Keratinocyte (primary cell): Measurements from ENCODE around the gene SMYD4. TPM values are rescaled to one million over a fixed set of nuclear protein-coding genes. Genes with fewer than 3 reads are reported as not detected.

Experiments
- DNase-seq: peaks from one replicate; pipeline ENCODE4 v3.0.0-alpha.2; 2011; ENCODE audit warnings: low read depth, missing footprints, low spot score
- FAIRE-seq: peaks from 2 replicates; lab custom pipeline; 2011; peaks lifted over from hg19 to GRCh38; lab: Jason Lieb, UNC
- H2AFZ ChIP-seq: 2 replicates; pipeline ENCODE4 v1.6.0; 2012; ENCODE audit warnings: low read length, control low read depth, inconsistent platforms; ENCODE audit not compliant: control insufficient read depth
- H3K27ac ChIP-seq: 2 replicates; pipeline ENCODE4 v1.5.1; 2011; ENCODE audit warnings: low read length; ENCODE audit not compliant: control insufficient read depth, insufficient read depth
- H3K27me3 ChIP-seq: 3 replicates; pipeline ENCODE4 v1.6.0; 2011; ENCODE audit warnings: low read length; ENCODE audit not compliant: control insufficient read depth, insufficient read depth; ENCODE audit errors: extremely low read depth
- H3K36me3 ChIP-seq, 2 experiments: 2 replicates in 1 of 2; 3 replicates in 1 of 2; pipeline ENCODE4 v1.5.1; 2011; ENCODE audit warnings: low read length in 2 of 2, mild to moderate bottlenecking in 1 of 2; ENCODE audit not compliant: control insufficient read depth in 2 of 2, insufficient read depth in 2 of 2; ENCODE audit errors: extremely low read depth in 1 of 2
- H3K4me1 ChIP-seq: 3 replicates; pipeline ENCODE4 v1.5.1; 2011; ENCODE audit warnings: low read length; ENCODE audit not compliant: control insufficient read depth, insufficient read depth; ENCODE audit errors: extremely low read depth
- H3K4me2 ChIP-seq: 3 replicates; pipeline ENCODE4 v1.6.0; 2011; ENCODE audit warnings: low read depth, low read length; ENCODE audit not compliant: control insufficient read depth, insufficient read depth; ENCODE audit errors: extremely low read depth
- H3K4me3 ChIP-seq, 3 experiments: fragments of 200-600 bp in 1 of 3; sonication (generic) in 1 of 3; 2 replicates in 2 of 3; 3 replicates in 1 of 3; pipeline ENCODE4 v1.5.1; 2011 to 2016; ENCODE audit warnings: low read length in 3 of 3, mild to moderate bottlenecking in 3 of 3, control low read depth in 2 of 3, inconsistent platforms in 1 of 3, low read depth in 1 of 3, mixed read lengths in 1 of 3, mixed run types in 1 of 3, moderate library complexity in 1 of 3; ENCODE audit not compliant: control insufficient read depth in 2 of 3, insufficient read depth in 2 of 3; ENCODE audit errors: extremely low read depth in 1 of 3
- H3K79me2 ChIP-seq: 2 replicates; pipeline ENCODE4 v1.6.0; 2012; ENCODE audit warnings: low read length; ENCODE audit not compliant: control insufficient read depth, insufficient read depth
- H3K9ac ChIP-seq: 3 replicates; pipeline ENCODE4 v1.6.0; 2011; ENCODE audit warnings: low read length; ENCODE audit not compliant: control insufficient read depth, insufficient read depth; ENCODE audit errors: extremely low read depth
- H3K9me1 ChIP-seq: 3 replicates; pipeline ENCODE4 v1.6.0; 2011; ENCODE audit warnings: low read length; ENCODE audit not compliant: control insufficient read depth, insufficient read depth; ENCODE audit errors: extremely low read depth
- H3K9me3 ChIP-seq: 2 replicates; pipeline ENCODE4 v1.5.1; 2012; ENCODE audit warnings: low read depth, low read length; ENCODE audit not compliant: control insufficient read depth
- H4K20me1 ChIP-seq: 3 replicates; pipeline ENCODE4 v1.6.0; 2011; ENCODE audit warnings: low read length; ENCODE audit not compliant: control insufficient read depth, insufficient read depth; ENCODE audit errors: extremely low read depth
- EZH2 ChIP-seq: IDR thresholded peaks from one replicate; pipeline ENCODE4 v1.6.1; 2012; ENCODE audit warnings: inconsistent platforms, mild to moderate bottlenecking, low read length, moderate library complexity
- dilution Hi-C: fragments of 300-500 bp; cut with MboI; formaldehyde crosslinking; loops from one replicate; pipeline ENCODE4 v1.7.0; 2020; ENCODE audit warnings: low sequenced_read_pairs; ENCODE audit not compliant: extremely low pct_ligation_motif_present
- polyA plus RNA-seq, 5 experiments: library from polyadenylated mRNA; depleted of rRNA in 3 of 5; stranded (reverse) in 3 of 5; stranded (forward) in 1 of 5; unstranded in 1 of 5; fragments of >200 nt; gene quantifications; 1 replicate in 1 of 5; 2 replicates in 3 of 5; 3 replicates in 1 of 5; pipeline versions ENCODE4 v1.2.1 to v1.2.3, GENCODE V29; 2011 to 2012; ENCODE audit warnings: missing spikeins in 2 of 5, low read depth in 1 of 5, low replicate concordance in 1 of 5
- TF ChIP-seq, protein P1 (sequence below), 3 experiments: IDR thresholded peaks in 1 of 3; conservative IDR thresholded peaks in 1 of 3; optimal IDR thresholded peaks in 1 of 3; 2 replicates in 2 of 3; 3 replicates in 1 of 3; pipeline versions ENCODE3 to v1.5.1; 2011; ENCODE audit warnings: low read length in 3 of 3, mild to moderate bottlenecking in 3 of 3, moderate library complexity in 2 of 3, control low read depth in 1 of 3, inconsistent platforms in 1 of 3; ENCODE audit not compliant: insufficient read depth in 2 of 3; ENCODE audit errors: extremely low read depth in 1 of 3

SMYD4 gene
- polyA plus RNA-seq, 1 donor (not counting 4 experiments of a cell fraction or from before 2014, with no cell fraction given), result 6.3 TPM

DNA sequence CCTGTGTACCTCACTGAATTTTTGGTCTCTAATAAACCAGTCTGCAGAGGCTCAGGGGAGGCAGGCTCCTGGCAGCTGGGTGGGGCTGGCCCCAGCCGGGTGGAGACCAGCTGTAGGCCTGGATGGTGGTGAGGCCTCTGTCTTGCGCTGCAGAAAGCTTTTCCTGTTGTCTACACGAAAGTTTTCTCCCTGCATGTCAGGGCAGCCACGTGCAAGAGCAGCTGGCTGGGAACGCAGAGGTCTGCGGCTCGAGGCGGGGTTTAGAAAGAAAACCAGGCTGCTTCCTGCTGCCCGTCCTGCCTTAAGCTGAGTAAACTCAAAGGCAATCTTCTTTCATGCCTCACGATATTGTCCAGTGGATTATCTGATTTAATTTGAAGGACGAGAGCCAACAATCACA lies 65.4 kb downstream of the SMYD4 start:
- Histone ChIP-seq H3K4me1 (peaks cover 34% of the 10 kb centered on the region), H3K9me1 (no peaks in the 10 kb centered on the region), H3K27ac (peak overlapping the region; percentile 51), H3K79me2 (no peaks in the 10 kb centered on the region), H3K36me3 (no peaks in the 10 kb centered on the region), H4K20me1 (no peaks in the 10 kb centered on the region), H3K4me2 (peak overlapping the region; percentile 24), H3K9me3 (no peaks in the 10 kb centered on the region), H3K4me3 (no peak overlapping the region), H3K9ac (peak overlapping the region; percentile 8), H3K27me3 (no peaks in the 10 kb centered on the region), H2AFZ (peak overlapping the region; percentile 20)
- dilution Hi-C loops, result no loop called here
- TF ChIP-seq, protein P1, sequence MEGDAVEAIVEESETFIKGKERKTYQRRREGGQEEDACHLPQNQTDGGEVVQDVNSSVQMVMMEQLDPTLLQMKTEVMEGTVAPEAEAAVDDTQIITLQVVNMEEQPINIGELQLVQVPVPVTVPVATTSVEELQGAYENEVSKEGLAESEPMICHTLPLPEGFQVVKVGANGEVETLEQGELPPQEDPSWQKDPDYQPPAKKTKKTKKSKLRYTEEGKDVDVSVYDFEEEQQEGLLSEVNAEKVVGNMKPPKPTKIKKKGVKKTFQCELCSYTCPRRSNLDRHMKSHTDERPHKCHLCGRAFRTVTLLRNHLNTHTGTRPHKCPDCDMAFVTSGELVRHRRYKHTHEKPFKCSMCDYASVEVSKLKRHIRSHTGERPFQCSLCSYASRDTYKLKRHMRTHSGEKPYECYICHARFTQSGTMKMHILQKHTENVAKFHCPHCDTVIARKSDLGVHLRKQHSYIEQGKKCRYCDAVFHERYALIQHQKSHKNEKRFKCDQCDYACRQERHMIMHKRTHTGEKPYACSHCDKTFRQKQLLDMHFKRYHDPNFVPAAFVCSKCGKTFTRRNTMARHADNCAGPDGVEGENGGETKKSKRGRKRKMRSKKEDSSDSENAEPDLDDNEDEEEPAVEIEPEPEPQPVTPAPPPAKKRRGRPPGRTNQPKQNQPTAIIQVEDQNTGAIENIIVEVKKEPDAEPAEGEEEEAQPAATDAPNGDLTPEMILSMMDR (optimal IDR thresholded peaks at IDR 0.05 in 1 of 3, IDR thresholded peaks at IDR 0.05 in 1 of 3, conservative IDR thresholded peaks at IDR 0.05 in 1 of 3; ENCODE audit: extremely low read depth in 1 of 3, insufficient read depth in 2 of 3, low read length in 3 of 3), result no peak
- no peak for TF ChIP-seq EZH2
- peak; percentile 94 for FAIRE-seq
- DNase-seq, result no peak

DNA sequence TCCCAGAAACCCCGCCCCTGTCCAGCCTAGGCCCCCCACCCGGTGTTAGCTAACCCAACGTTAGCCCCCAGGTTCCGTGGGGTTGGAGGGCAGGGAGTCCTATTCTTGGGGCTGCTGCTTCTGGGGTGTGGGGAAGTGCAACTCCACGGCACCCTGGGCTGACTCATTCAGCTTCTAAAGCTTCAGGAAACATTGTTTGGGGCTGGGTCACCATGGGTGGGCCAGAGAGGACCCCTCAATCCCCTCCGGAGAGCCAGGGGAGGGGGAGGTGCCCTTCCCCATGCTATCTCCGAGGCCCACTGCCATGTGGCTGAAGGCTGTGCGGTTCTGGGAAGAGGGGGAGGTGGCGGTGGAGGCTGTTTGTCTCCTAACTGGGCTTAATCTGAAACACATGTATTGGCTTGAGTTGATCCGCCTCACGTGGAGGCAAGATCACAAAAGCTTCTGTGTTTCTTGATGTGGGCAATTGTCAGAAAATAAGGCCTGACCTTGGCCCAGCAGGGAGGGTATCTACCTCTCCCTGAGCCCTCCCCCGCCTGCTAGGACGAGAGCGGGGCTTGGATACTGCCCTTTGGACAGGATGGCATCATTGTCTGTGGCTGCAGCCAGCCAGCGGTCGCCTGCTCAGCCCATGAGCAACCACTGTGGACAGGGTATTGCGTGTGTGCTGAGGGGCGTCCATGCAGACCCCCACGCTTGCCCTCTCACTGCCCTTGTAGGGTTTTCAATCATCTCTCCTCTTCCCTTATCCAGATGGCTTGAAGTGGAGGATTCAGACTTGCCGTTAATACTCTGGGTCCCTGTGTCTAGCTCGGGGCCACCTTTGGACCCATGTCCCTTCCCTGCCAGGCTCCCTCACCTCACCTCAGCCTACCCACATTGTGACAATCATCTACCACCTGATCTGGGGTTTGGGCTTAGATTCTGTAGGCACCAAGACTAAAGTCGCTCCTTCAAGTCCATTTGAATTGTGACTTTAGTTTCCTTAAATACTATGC lies 66.5 kb downstream of the SMYD4 start:
- Histone ChIP-seq H3K36me3 (no peaks in the 10 kb centered on the region), H3K9me1 (no peaks in the 10 kb centered on the region), H3K4me3 (peak overlapping the region in 1 of 3 experiments; percentile 7), H3K4me2 (peak overlapping the region; percentile 62), H4K20me1 (no peaks in the 10 kb centered on the region), H2AFZ (peak overlapping the region; percentile 91), H3K9me3 (no peaks in the 10 kb centered on the region), H3K27ac (peak overlapping the region; percentile 51), H3K27me3 (no peaks in the 10 kb centered on the region), H3K79me2 (no peaks in the 10 kb centered on the region), H3K9ac (peak overlapping the region; percentile 64), H3K4me1 (peaks cover 33% of the 10 kb centered on the region)
- DNase-seq (no peak), FAIRE-seq (peak; percentile 77)
- TF ChIP-seq, protein P1 (optimal IDR thresholded peaks at IDR 0.05 in 1 of 3, IDR thresholded peaks at IDR 0.05 in 1 of 3, conservative IDR thresholded peaks at IDR 0.05 in 1 of 3; ENCODE audit: extremely low read depth in 1 of 3, insufficient read depth in 2 of 3, low read length in 3 of 3), result no peak
- no peak for TF ChIP-seq EZH2
- dilution Hi-C loops, result no loop called here
